HG02885 (cell line): ENCODE results near the gene WWP2.
"Not testable (repeated sequence)": the region's sequence is repeated elsewhere in the genome, so short reads cannot be mapped to it uniquely, and the experiment has no call there.

ENCODE experiments used
- ATAC-seq: cut with Tn5 transposase; IDR thresholded peaks from one replicate; pipeline ENCODE4 v1.9.1; 2021; ENCODE audit warnings: mild to moderate bottlenecking; ENCODE audit not compliant: unreplicated experiment, poor library complexity

The WWP2 gene

GRCh38 chr16:69937465-69937951, 175.4 kb downstream of the WWP2 start:
- ATAC-seq, result no peak

GRCh38 chr16:69938981-69939820, 177.1 kb downstream of the WWP2 start:
- ATAC-seq, result no peak

- ATAC-seq, result no peak
Observed at GRCh38 chr16:69939821-69940585, 177.9 kb downstream of the WWP2 start.

- ATAC-seq, result no peak
Observed at GRCh38 chr16:69940676-69941075, 178.5 kb downstream of the WWP2 start.

- ATAC-seq, result no peak
Observed at GRCh38 chr16:69941251-69942098, 179.3 kb downstream of the WWP2 start.

GRCh38 chr16:69942099-69942491, 180.0 kb downstream of the WWP2 start:
- ATAC-seq, result no peak

GRCh38 chr16:69942627-69943170, 180.6 kb downstream of the WWP2 start:
- no peak for ATAC-seq

GRCh38 chr16:69943241-69944036, 181.3 kb downstream of the WWP2 start:
- not testable (repeated sequence) for ATAC-seq

GRCh38 chr16:69950411-69950810, 188.3 kb downstream of the WWP2 start:
- ATAC-seq, result not testable (repeated sequence)

- not testable (repeated sequence) for ATAC-seq
Observed at GRCh38 chr16:69951017-69951671, 189.0 kb downstream of the WWP2 start, which contains the start of gene CLEC18A. Gene CLEC18A (plus strand): TSS chr16:69951334. CDS start chr16:69951367, 33 bp downstream.

- ATAC-seq, result not testable (repeated sequence)
Observed at GRCh38 chr16:69951672-69952031, 189.5 kb downstream of the WWP2 start.

GRCh38 chr16:69952116-69952515, 190.0 kb downstream of the WWP2 start:
- ATAC-seq, result not testable (repeated sequence)

GRCh38 chr16:69952572-69953355, 190.6 kb downstream of the WWP2 start:
- ATAC-seq, result not testable (repeated sequence)

GRCh38 chr16:69954241-69954640, 192.1 kb downstream of the WWP2 start:
- not testable (repeated sequence) for ATAC-seq

GRCh38 chr16:69963312-69963711, 201.2 kb downstream of the WWP2 start:
- not testable (repeated sequence) for ATAC-seq

GRCh38 chr16:69964960-69965660, 203.0 kb downstream of the WWP2 start:
- ATAC-seq, result not testable (repeated sequence)

- ATAC-seq, result not testable (repeated sequence)
Observed at GRCh38 chr16:69965661-69966054, 203.5 kb downstream of the WWP2 start.
